H1 (cell line): Measurements from ENCODE around the gene ABCC6. TPM values are rescaled to one million over a fixed set of nuclear protein-coding genes. Genes with fewer than 3 reads are reported as not detected.
"Not testable (repeated sequence)": the region's sequence is repeated elsewhere in the genome, so short reads cannot be mapped to it uniquely, and the experiment has no call there.

Experiments used
- CTCF ChIA-PET: fragments of 300-600 bp; sonication (Branson Sonifier 250); formaldehyde crosslinking; loops from one replicate; lab custom pipeline; 2021; ENCODE audit not compliant: partially characterized antibody; lab: Charles Lee
- POLR2A ChIA-PET: fragments of 300-600 bp; sonication (Branson Sonifier 250); formaldehyde crosslinking; loops from one replicate; lab custom pipeline; 2021; ENCODE audit warnings: inconsistent platforms; ENCODE audit not compliant: partially characterized antibody; lab: Charles Lee
- DNase-seq, 2 experiments: peaks; one replicate each; pipeline versions ENCODE4 v3.0.0 to v3.0.0-alpha.2; 2010 to 2022; ENCODE audit warnings: low spot score in 2 of 2, low read depth in 1 of 2, mixed read lengths in 1 of 2
- FAIRE-seq: peaks from 2 replicates; lab custom pipeline; 2011; peaks lifted over from hg19 to GRCh38; lab: Jason Lieb, UNC
- H2AFZ ChIP-seq: 2 replicates; pipeline ENCODE4 v1.8.1; 2012; ENCODE audit warnings: low read length, inconsistent platforms
- H2AK5ac ChIP-seq: 2 replicates; pipeline ENCODE4 v1.6.1; 2013; ENCODE audit warnings: low read depth, low read length
- H2BK120ac ChIP-seq: replicated peaks from 2 replicates; pipeline ENCODE3; 2013; ENCODE audit warnings: low read depth, low read length, inconsistent platforms
- H2BK12ac ChIP-seq: 2 replicates; pipeline ENCODE4 v1.6.1; 2013; ENCODE audit warnings: low read depth, low read length
- H2BK15ac ChIP-seq: 2 replicates; pipeline ENCODE4 v1.6.1; 2013; ENCODE audit warnings: low read length
- H2BK20ac ChIP-seq: 2 replicates; pipeline ENCODE4 v1.6.1; 2013; ENCODE audit warnings: low read length
- H2BK5ac ChIP-seq: 2 replicates; pipeline ENCODE4 v1.6.1; 2013; ENCODE audit warnings: low read depth, low read length
- H3K14ac ChIP-seq: 2 replicates; pipeline ENCODE4 v1.6.1; 2013; ENCODE audit warnings: inconsistent platforms; ENCODE audit not compliant: insufficient read length
- H3K18ac ChIP-seq: 2 replicates; pipeline ENCODE4 v1.6.1; 2013; ENCODE audit warnings: low read length; ENCODE audit errors: extremely low read depth
- H3K23ac ChIP-seq: 2 replicates; pipeline ENCODE4 v1.6.1; 2013; ENCODE audit warnings: inconsistent platforms; ENCODE audit not compliant: insufficient read length
- H3K23me2 ChIP-seq: 2 replicates; pipeline ENCODE4 v1.6.1; 2013; ENCODE audit warnings: low read depth, low read length
- H3K27ac ChIP-seq: 2 replicates; pipeline ENCODE4 v1.6.1; 2011; ENCODE audit warnings: low read depth, low read length, inconsistent platforms
- H3K27me3 ChIP-seq, 4 experiments: replicated peaks in 1 of 4; 1 replicate in 1 of 4; 2 replicates in 3 of 4; pipeline versions ENCODE4 v1.6.1 to v1.8.1; 2011 to 2013; ENCODE audit warnings: low read length in 3 of 4, mild to moderate bottlenecking in 3 of 4, inconsistent platforms in 2 of 4, mixed read lengths in 2 of 4, moderate library complexity in 1 of 4; ENCODE audit not compliant: control insufficient read depth in 3 of 4, insufficient read depth in 3 of 4; ENCODE audit errors: extremely low read depth in 1 of 4
- H3K36me3 ChIP-seq, 4 experiments: 2 replicates each; pipeline versions ENCODE4 v1.6.1 to v1.8.1; 2011 to 2013; ENCODE audit warnings: mild to moderate bottlenecking in 4 of 4, low read length in 3 of 4, moderate library complexity in 2 of 4, control low read depth in 1 of 4, inconsistent platforms in 1 of 4; ENCODE audit not compliant: insufficient read depth in 4 of 4, control insufficient read depth in 2 of 4
- H3K4ac ChIP-seq: replicated peaks from 2 replicates; pipeline ENCODE3; 2013; ENCODE audit warnings: low read length, low read depth, mixed read lengths, inconsistent platforms; ENCODE audit not compliant: insufficient read length
- H3K4me1 ChIP-seq, 4 experiments: replicated peaks in 1 of 4; 1 replicate in 1 of 4; 2 replicates in 3 of 4; pipeline versions ENCODE4 v1.6.1 to v1.8.1; 2011 to 2013; ENCODE audit warnings: low read length in 3 of 4, inconsistent platforms in 2 of 4, mixed read lengths in 1 of 4; ENCODE audit not compliant: insufficient read depth in 4 of 4, control insufficient read depth in 3 of 4
- H3K4me2 ChIP-seq, 2 experiments: 2 replicates each; pipeline versions ENCODE4 v1.6.1 to v1.8.1; 2011 to 2013; ENCODE audit warnings: low read depth in 2 of 2, low read length in 2 of 2, control low read depth in 1 of 2, inconsistent platforms in 1 of 2, mild to moderate bottlenecking in 1 of 2; ENCODE audit not compliant: insufficient read depth in 1 of 2
- H3K4me3 ChIP-seq, 4 experiments: fragments of 200-600, 300-600 bp in 1 of 4; sonication (generic), shearing (Covaris generic), sonication (Bioruptor Twin) in 1 of 4; 2 replicates each; pipeline versions ENCODE4 v1.5.1 to v1.8.1; 2011 to 2016; ENCODE audit warnings: low read length in 4 of 4, low read depth in 3 of 4, control low read depth in 2 of 4, inconsistent platforms in 2 of 4, mild to moderate bottlenecking in 2 of 4, mixed read lengths in 1 of 4, moderate library complexity in 1 of 4; ENCODE audit not compliant: insufficient read depth in 2 of 4; ENCODE audit errors: extremely low read depth in 1 of 4
- H3K56ac ChIP-seq: replicated peaks from 2 replicates; pipeline ENCODE3; 2013; ENCODE audit warnings: low read depth, mild to moderate bottlenecking, mixed read lengths, low read length, inconsistent platforms; ENCODE audit not compliant: insufficient read length
- H3K79me1 ChIP-seq: 2 replicates; pipeline ENCODE4 v1.6.1; 2013; ENCODE audit warnings: low read depth, low read length, control low read depth
- H3K79me2 ChIP-seq, 2 experiments: 2 replicates each; pipeline versions ENCODE4 v1.6.1 to v1.8.1; 2012 to 2013; ENCODE audit warnings: low read length in 2 of 2, mild to moderate bottlenecking in 2 of 2, inconsistent platforms in 1 of 2; ENCODE audit not compliant: insufficient read depth in 2 of 2, control insufficient read depth in 1 of 2
- H3K9ac ChIP-seq, 4 experiments: replicated peaks in 1 of 4; 1 replicate in 1 of 4; 2 replicates in 3 of 4; pipeline versions ENCODE4 v1.6.1 to v1.8.1; 2011 to 2013; ENCODE audit warnings: low read depth in 3 of 4, low read length in 3 of 4, control low read depth in 2 of 4, mild to moderate bottlenecking in 2 of 4, moderate library complexity in 2 of 4, inconsistent platforms in 1 of 4; ENCODE audit errors: extremely low read depth in 1 of 4
- H3K9me3 ChIP-seq, 2 experiments: 2 replicates each; pipeline versions ENCODE4 v1.6.1 to v1.8.1; 2012 to 2013; ENCODE audit warnings: mild to moderate bottlenecking in 2 of 2, moderate library complexity in 2 of 2, control low read depth in 1 of 2, inconsistent platforms in 1 of 2, low read depth in 1 of 2, low read length in 1 of 2, mixed read lengths in 1 of 2; ENCODE audit not compliant: insufficient read depth in 2 of 2
- H4K20me1 ChIP-seq, 2 experiments: replicated peaks in 1 of 2; 2 replicates each; pipeline versions ENCODE3 to v1.8.1; 2011 to 2013; ENCODE audit warnings: inconsistent platforms in 2 of 2, low read length in 2 of 2, mild to moderate bottlenecking in 1 of 2; ENCODE audit not compliant: insufficient read depth in 2 of 2, control insufficient read depth in 1 of 2
- H4K5ac ChIP-seq: 2 replicates; pipeline ENCODE4 v1.6.1; 2013; ENCODE audit warnings: low read length, low read depth, mixed read lengths, inconsistent platforms; ENCODE audit not compliant: insufficient read length
- H4K8ac ChIP-seq: 2 replicates; pipeline ENCODE4 v1.8.0; 2013; ENCODE audit warnings: mild to moderate bottlenecking, moderate library complexity, low read length, inconsistent platforms; ENCODE audit not compliant: insufficient read depth; ENCODE audit errors: extremely low read depth
- H4K91ac ChIP-seq: replicated peaks from 2 replicates; pipeline ENCODE3; 2013; ENCODE audit warnings: low read length, mixed read lengths, inconsistent platforms; ENCODE audit not compliant: insufficient read length
- WGBS, 2 experiments: shearing (Covaris generic) in 1 of 2; methylation state at CpG; one replicate each; pipeline versions ENCODE4 v1.1.6 to v1.1.7; 2013 to 2015; ENCODE audit warnings: low lambda C conversion rate in 2 of 2, mixed read lengths in 2 of 2, inconsistent platforms in 1 of 2, low coverage in 1 of 2, missing lambda C conversion rate in 1 of 2; ENCODE audit not compliant: insufficient replicate concordance in 2 of 2, insufficient coverage in 1 of 2, insufficient read length in 1 of 2; ENCODE audit errors: extremely low coverage in 1 of 2, missing lambda C conversion rate in 1 of 2; 5-methylcytosine and 5-hydroxymethylcytosine counted together
- polyA plus RNA-seq, 7 experiments: library from polyadenylated mRNA; depleted of rRNA in 3 of 7; stranded (reverse) in 5 of 7; unstranded in 2 of 7; fragments of >200 nt in 5 of 7; fragments of 200-250 nt in 2 of 7; gene quantifications; 1 replicate in 5 of 7; 2 replicates in 1 of 7; 4 replicates in 1 of 7; pipeline versions ENCODE4 v1.2.1 to v1.2.3, GENCODE V29; 2011 to 2013; ENCODE audit warnings: missing spikeins in 2 of 7, mixed read lengths in 2 of 7
- total RNA-seq: library from RNA; stranded (reverse); fragmentation: NEBNext Ultra II Directional; extraction: Animal tissue kit (Norgen Biotek cat#: 25700); gene quantifications from 2 replicates; pipeline ENCODE4 v1.2.1, GENCODE V29; 2021

Gene ABCC6
- total and polyA plus RNA-seq, 2 of the 8 experiments (the other 6 are each of a cell fraction or from before 2014, with no cell fraction given) = 1.6 to 1.8 TPM

DNA sequence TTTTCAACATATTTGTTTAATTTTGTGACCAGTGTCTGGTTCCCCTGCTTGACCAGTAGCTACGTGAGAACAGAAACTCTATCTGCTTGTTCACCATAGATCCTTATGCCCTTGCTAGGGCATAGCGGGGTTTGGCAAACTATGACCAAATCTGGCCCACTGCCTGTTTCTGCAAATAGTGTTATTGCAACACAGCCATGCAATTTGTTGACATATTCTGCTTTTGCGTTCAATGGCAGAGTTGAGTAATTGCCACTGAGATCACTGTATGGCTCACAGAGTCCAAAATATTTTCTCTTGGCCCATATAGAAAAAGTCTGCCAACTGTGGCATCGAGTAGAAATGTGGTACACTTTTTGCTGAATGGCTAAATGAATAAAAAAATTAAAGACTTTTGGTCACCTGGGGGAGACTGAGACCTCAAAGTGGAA lies 9.4 kb downstream of the ABCC6 start:
- H3K9me3 ChIP-seq, FAIRE-seq, H4K5ac ChIP-seq, POLR2A ChIA-PET, H3K4me1 ChIP-seq, H3K79me1 ChIP-seq, H4K91ac ChIP-seq, H3K23me2 ChIP-seq, H3K4me2 ChIP-seq, H3K23ac ChIP-seq, H2BK12ac ChIP-seq, H3K56ac ChIP-seq, CTCF ChIA-PET, H3K18ac ChIP-seq, H3K4ac ChIP-seq, H2BK120ac ChIP-seq, H3K79me2 ChIP-seq, H2BK15ac ChIP-seq, H4K8ac ChIP-seq, H3K4me3 ChIP-seq, H3K27ac ChIP-seq, H3K36me3 ChIP-seq, H2BK5ac ChIP-seq, H3K9ac ChIP-seq, H2BK20ac ChIP-seq, DNase-seq, H3K14ac ChIP-seq, H3K27me3 ChIP-seq, H2AK5ac ChIP-seq, H2AFZ ChIP-seq, H4K20me1 ChIP-seq: not testable (repeated sequence)
- 88% methylated on average over 2 of the region's 4 CpGs; no CpG with 5 or more reads in 1 of the 2 experiments for WGBS, 2 experiments

DNA sequence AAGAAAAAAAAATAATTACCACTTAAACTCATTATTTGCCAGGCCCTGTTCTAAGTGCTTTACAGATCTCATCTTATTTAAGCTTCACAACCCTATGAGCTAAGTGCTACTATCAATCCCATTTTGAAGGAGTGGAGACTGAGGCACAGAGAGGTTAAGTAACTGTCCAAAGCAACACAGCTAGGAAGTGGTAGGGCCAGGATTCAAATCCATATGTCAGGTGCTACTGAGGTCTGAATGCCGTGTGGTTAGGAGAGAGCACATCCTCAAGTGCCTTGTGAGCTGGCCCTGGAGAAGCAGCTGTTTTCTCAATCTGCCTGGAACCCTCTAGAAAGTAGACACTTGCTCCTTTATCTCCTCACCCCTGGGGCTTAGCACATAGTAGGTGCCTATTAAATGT lies 11.9 kb downstream of the ABCC6 start:
- 90% methylated on average over 1 of the region's 1 CpG; no CpG with 5 or more reads in 1 of the 2 experiments for WGBS, 2 experiments
- H3K4ac ChIP-seq, H3K9ac ChIP-seq, H3K18ac ChIP-seq, DNase-seq, H3K4me3 ChIP-seq, H3K36me3 ChIP-seq, H3K14ac ChIP-seq, H3K23me2 ChIP-seq, H2AK5ac ChIP-seq, H4K20me1 ChIP-seq, H3K79me1 ChIP-seq, H4K91ac ChIP-seq, H2BK120ac ChIP-seq, H2BK15ac ChIP-seq, H3K9me3 ChIP-seq, H3K23ac ChIP-seq, H2BK5ac ChIP-seq, FAIRE-seq, H2BK20ac ChIP-seq, H3K27ac ChIP-seq, H3K27me3 ChIP-seq, POLR2A ChIA-PET, H2AFZ ChIP-seq, H3K56ac ChIP-seq, H4K8ac ChIP-seq, H4K5ac ChIP-seq, H3K79me2 ChIP-seq, H2BK12ac ChIP-seq, H3K4me1 ChIP-seq, H3K4me2 ChIP-seq: not testable (repeated sequence)
- CTCF ChIA-PET = interaction anchor here (0.6 kb wide), 1 partner anchor 423 kb away, joined by 4 read pairs; no protein-coding TSS in a partner anchor
